HepG2 (cell line): Measurements from ENCODE around the gene ACTR1A. TPM values are rescaled to one million over a fixed set of nuclear protein-coding genes. Genes with fewer than 3 reads are reported as not detected.

Experiments used
- EEA1 ChIP-seq: sonication (generic); formaldehyde crosslinking; IDR thresholded peaks from 2 replicates; pipeline ENCODE4 v1.5.1; 2020; ENCODE audit warnings: mild to moderate bottlenecking, missing genetic modification reagents, borderline replicate concordance
- ELF3 ChIP-seq: IDR thresholded peaks from 2 replicates; pipeline ENCODE4 v1.6.1; 2016; ENCODE audit warnings: missing genetic modification reagents, missing compliant biosample characterization
- HOXA5 ChIP-seq: sonication (generic); formaldehyde crosslinking; IDR thresholded peaks from 2 replicates; pipeline ENCODE4 v1.4.0; 2020; ENCODE audit warnings: missing genetic modification reagents
- KMT2A ChIP-seq: sonication (generic); formaldehyde crosslinking; IDR thresholded peaks from 2 replicates; pipeline ENCODE4 v1.4.0; 2020; ENCODE audit warnings: missing genetic modification reagents
- MIER2 ChIP-seq: IDR thresholded peaks from 2 replicates; pipeline ENCODE4 v1.6.1; 2016; ENCODE audit warnings: missing biosample characterization, missing genetic modification reagents
- MIER3 ChIP-seq: IDR thresholded peaks from 2 replicates; pipeline ENCODE4 v1.6.1; 2016; ENCODE audit warnings: missing compliant biosample characterization, borderline replicate concordance
- MXD3 ChIP-seq: IDR thresholded peaks from 2 replicates; pipeline ENCODE4 v1.6.1; 2016; ENCODE audit warnings: mild to moderate bottlenecking, missing biosample characterization, missing genetic modification reagents
- NAIF1 ChIP-seq: sonication (generic); formaldehyde crosslinking; IDR thresholded peaks from 2 replicates; pipeline ENCODE4 v1.5.0; 2020; ENCODE audit warnings: mild to moderate bottlenecking, missing genetic modification reagents, borderline replicate concordance
- NR2F6 ChIP-seq, 2 experiments: IDR thresholded peaks; 2 replicates each; pipeline ENCODE4 v1.6.1; 2016; ENCODE audit warnings: antibody characterized with exemption in 1 of 2, mild to moderate bottlenecking in 1 of 2
- PTBP1 ChIP-seq: fragments of 200-400 bp; formaldehyde crosslinking; IDR thresholded peaks from 2 replicates; pipeline ENCODE4 v1.6.1; 2018; ENCODE audit warnings: low read length, low read depth; ENCODE audit not compliant: poor library complexity, severe bottlenecking
- SMARCE1 ChIP-seq: fragments of 450-650 bp; IDR thresholded peaks from 2 replicates; pipeline ENCODE4 v1.6.1; 2017; ENCODE audit warnings: borderline replicate concordance
- SPEN ChIP-seq: sonication (generic); formaldehyde crosslinking; IDR thresholded peaks from 2 replicates; pipeline ENCODE4 v1.5.1; 2020; ENCODE audit warnings: low read depth, mild to moderate bottlenecking, missing genetic modification reagents
- XBP1 ChIP-seq: sonication (generic); formaldehyde crosslinking; IDR thresholded peaks from 2 replicates; pipeline ENCODE4 v1.5.0; 2020; ENCODE audit warnings: missing genetic modification reagents
- YEATS4 ChIP-seq: sonication (generic); formaldehyde crosslinking; IDR thresholded peaks from 2 replicates; pipeline ENCODE4 v1.4.0; 2020; ENCODE audit warnings: missing genetic modification reagents, borderline replicate concordance
- ZBTB49 ChIP-seq: sonication (generic); formaldehyde crosslinking; IDR thresholded peaks from 2 replicates; pipeline ENCODE4 v1.4.0; 2020; ENCODE audit warnings: missing genetic modification reagents, borderline replicate concordance
- ZNF20 ChIP-seq: sonication (generic); formaldehyde crosslinking; IDR thresholded peaks from 2 replicates; pipeline ENCODE4 v1.4.0; 2020; ENCODE audit warnings: mild to moderate bottlenecking, moderate library complexity, missing genetic modification reagents
- ZNF205 ChIP-seq: IDR thresholded peaks from 2 replicates; pipeline ENCODE4 v1.6.1; 2018; ENCODE audit warnings: missing biosample characterization, missing genetic modification reagents
- ZNF224 ChIP-seq: sonication (generic); formaldehyde crosslinking; IDR thresholded peaks from 2 replicates; pipeline ENCODE4 v1.5.0; 2020; ENCODE audit warnings: mild to moderate bottlenecking, missing genetic modification reagents
- ZNF317 ChIP-seq: sonication (generic); formaldehyde crosslinking; IDR thresholded peaks from 2 replicates; pipeline ENCODE4 v1.5.0; 2020; ENCODE audit warnings: mild to moderate bottlenecking, missing genetic modification reagents
- ZNF460 ChIP-seq: sonication (generic); formaldehyde crosslinking; IDR thresholded peaks from 2 replicates; pipeline ENCODE4 v1.5.1; 2020; ENCODE audit warnings: missing genetic modification reagents, mild to moderate bottlenecking, borderline replicate concordance
- ZNF782 ChIP-seq: sonication (generic); formaldehyde crosslinking; IDR thresholded peaks from 2 replicates; pipeline ENCODE4 v1.4.0; 2020; ENCODE audit warnings: missing genetic modification reagents, mild to moderate bottlenecking, borderline replicate concordance
- ZNF790 ChIP-seq: sonication (generic); formaldehyde crosslinking; IDR thresholded peaks from 2 replicates; pipeline ENCODE4 v1.8.0; 2022; ENCODE audit warnings: missing genetic modification reagents, mild to moderate bottlenecking, borderline replicate concordance
- polyA plus RNA-seq, 8 experiments: library from polyadenylated mRNA; depleted of rRNA in 3 of 8; stranded (reverse) in 7 of 8; unstranded in 1 of 8; fragments of >200 nt; fragmentation: Illumina TruSeq in 4 of 8; extraction: Trizol in 4 of 8; gene quantifications; 2 replicates each; pipeline versions ENCODE4 v1.2.1 to v1.2.3, GENCODE V29; 2011 to 2016; ENCODE audit warnings: low read depth in 4 of 8, missing spikeins in 1 of 8, mixed read lengths in 1 of 8; ENCODE audit not compliant: insufficient read depth in 1 of 8
- total RNA-seq, 5 experiments: library from RNA; depleted of rRNA; stranded (reverse); fragments of >200 nt; fragmentation: Illumina TruSeq; extraction: Trizol; gene quantifications; 2 replicates each; pipeline ENCODE4 v1.2.3, GENCODE V29; 2016; ENCODE audit warnings: low read depth in 1 of 5
- TF ChIP-seq, protein P1 (sequence below): sonication (generic); formaldehyde crosslinking; IDR thresholded peaks from 2 replicates; pipeline ENCODE4 v1.5.0; 2020; ENCODE audit warnings: missing genetic modification reagents
- TF ChIP-seq, protein P2 (sequence below): sonication (generic); formaldehyde crosslinking; IDR thresholded peaks from 2 replicates; pipeline ENCODE4 v1.5.0; 2020; ENCODE audit warnings: mild to moderate bottlenecking, missing genetic modification reagents

Gene ACTR1A
- total and polyA plus RNA-seq, 2 of the 13 experiments (the other 11 are each of a cell fraction or from before 2014, with no cell fraction given) = 59.6 to 62.8 TPM

DNA sequence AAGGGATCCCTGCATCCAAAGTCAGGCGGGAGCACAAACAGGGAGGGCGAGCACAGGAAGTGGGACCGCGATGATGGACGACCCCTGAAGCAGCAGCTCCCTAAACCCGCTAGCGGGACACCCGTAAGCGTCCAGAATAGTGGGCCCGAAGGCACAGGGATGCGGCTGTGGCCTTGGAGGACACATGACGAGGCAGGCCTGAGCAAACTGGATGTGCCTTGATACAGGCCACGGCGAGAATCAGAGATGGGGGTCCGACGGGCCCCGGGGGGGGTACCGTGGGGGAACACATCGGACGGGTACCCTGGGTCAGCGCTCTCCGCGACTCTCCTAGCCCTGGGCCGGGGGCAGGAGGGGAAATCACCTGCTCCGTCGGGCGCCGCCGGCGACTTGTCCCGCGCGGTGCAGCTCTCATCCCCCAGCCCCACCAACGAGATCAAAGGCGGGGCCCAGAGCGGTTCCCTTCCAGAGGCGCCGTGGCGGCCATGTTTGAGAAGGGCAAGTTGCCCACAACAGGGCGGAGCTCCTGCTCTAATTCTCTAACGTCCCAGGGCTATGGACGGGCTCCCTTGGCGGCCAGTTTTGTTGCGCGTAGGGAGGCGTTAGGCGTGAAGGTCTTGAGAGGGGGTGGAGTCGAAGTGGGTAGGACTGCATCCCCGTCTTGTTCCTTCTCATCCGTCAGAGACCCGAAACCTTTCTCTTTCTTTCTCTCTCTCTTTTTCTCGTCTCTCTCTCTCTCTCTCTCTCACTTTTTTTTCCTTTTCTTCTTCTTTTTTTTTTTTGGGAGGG, 70.2 kb downstream of the ACTR1A start, which contains the start of gene CUEDC2 (continued):
- TF ChIP-seq, protein P1, sequence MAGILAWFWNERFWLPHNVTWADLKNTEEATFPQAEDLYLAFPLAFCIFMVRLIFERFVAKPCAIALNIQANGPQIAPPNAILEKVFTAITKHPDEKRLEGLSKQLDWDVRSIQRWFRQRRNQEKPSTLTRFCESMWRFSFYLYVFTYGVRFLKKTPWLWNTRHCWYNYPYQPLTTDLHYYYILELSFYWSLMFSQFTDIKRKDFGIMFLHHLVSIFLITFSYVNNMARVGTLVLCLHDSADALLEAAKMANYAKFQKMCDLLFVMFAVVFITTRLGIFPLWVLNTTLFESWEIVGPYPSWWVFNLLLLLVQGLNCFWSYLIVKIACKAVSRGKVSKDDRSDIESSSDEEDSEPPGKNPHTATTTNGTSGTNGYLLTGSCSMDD (CRISPR knock-in tag) = no peak
- TF ChIP-seq ZBTB49 (CRISPR knock-in tag) (no peak), SPEN (CRISPR knock-in tag) (peak; percentile 8; the same call in 1 of the 2 replicates), ZNF224 (CRISPR knock-in tag) (peak; percentile 37; the same call in 1 of the 2 replicates), XBP1 (CRISPR knock-in tag) (no peak), PTBP1 (no peak), ZNF460 (CRISPR knock-in tag) (no peak), ELF3 (CRISPR knock-in tag) (peak; percentile 50; the same call in 1 of the 2 replicates), SMARCE1 (no peak), ZNF782 (peak; percentile 80; the same call in 1 of the 2 replicates), NAIF1 (peak; percentile 58; the same call in 1 of the 2 replicates), MIER2 (CRISPR knock-in tag) (peak; percentile 76; the same call in 1 of the 2 replicates), MIER3 (CRISPR knock-in tag) (peak; percentile 65; the same call in 1 of the 2 replicates), KMT2A (CRISPR knock-in tag) (peak; percentile 79; the same call in 1 of the 2 replicates), ZNF205 (CRISPR knock-in tag) (peak; percentile 56; the same call in 1 of the 2 replicates), EEA1 (no peak), HOXA5 (CRISPR knock-in tag) (no peak), MXD3 (peak; percentile 74), ZNF20 (no peak), NR2F6 (IDR thresholded peaks at IDR 0.05) (peak; percentile 17; the same call in 1 of the 2 replicates), NR2F6 (CRISPR knock-in tag; IDR thresholded peaks at IDR 0.05) (no peak), ZNF317 (CRISPR knock-in tag) (peak; percentile 39; the same call in 1 of the 2 replicates), YEATS4 (CRISPR knock-in tag) (peak; percentile 27; the same call in 1 of the 2 replicates), ZNF790 (no peak)
- TF ChIP-seq, protein P2, sequence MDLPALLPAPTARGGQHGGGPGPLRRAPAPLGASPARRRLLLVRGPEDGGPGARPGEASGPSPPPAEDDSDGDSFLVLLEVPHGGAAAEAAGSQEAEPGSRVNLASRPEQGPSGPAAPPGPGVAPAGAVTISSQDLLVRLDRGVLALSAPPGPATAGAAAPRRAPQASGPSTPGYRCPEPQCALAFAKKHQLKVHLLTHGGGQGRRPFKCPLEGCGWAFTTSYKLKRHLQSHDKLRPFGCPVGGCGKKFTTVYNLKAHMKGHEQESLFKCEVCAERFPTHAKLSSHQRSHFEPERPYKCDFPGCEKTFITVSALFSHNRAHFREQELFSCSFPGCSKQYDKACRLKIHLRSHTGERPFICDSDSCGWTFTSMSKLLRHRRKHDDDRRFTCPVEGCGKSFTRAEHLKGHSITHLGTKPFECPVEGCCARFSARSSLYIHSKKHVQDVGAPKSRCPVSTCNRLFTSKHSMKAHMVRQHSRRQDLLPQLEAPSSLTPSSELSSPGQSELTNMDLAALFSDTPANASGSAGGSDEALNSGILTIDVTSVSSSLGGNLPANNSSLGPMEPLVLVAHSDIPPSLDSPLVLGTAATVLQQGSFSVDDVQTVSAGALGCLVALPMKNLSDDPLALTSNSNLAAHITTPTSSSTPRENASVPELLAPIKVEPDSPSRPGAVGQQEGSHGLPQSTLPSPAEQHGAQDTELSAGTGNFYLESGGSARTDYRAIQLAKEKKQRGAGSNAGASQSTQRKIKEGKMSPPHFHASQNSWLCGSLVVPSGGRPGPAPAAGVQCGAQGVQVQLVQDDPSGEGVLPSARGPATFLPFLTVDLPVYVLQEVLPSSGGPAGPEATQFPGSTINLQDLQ = no peak
